ENCODE measurements around the gene ADAM15. TPM values are rescaled to one million over a fixed set of nuclear protein-coding genes. Genes with fewer than 3 reads are reported as not detected.

ADAM15 gene
- total RNA-seq, 1 donor from 2014 or later, result 186 TPM

DNA sequence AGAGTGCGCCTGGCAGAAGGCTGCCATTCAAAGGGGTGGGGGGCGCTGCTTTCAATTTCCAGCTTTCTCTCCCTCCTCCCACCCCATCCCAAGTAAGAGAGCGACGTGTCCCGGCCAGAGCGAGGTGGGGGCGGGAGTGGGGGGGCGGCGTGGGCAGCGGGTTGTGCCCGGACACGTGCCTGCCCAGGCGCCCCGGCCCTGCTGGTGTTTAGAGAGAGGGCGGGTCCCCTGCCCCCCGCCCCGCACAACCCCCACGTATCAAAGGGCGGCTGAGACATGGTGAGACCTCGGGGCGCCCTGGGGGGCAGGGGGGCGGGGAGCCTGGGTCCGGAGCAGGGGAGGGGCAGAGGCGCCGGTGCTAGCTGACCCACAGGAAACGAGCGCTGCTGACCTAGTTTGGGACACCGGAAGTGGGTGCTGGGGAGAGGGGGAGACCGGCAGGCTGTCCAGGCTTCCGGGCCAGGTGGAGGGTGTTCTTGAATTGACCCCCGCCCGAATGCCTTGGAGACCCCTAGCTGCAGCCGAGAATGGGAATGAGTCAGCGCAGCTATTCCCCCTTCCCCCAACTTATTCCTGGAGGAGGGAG lies 47.3 kb upstream of the ADAM15 start:
- Histone ChIP-seq H3K36me3 (ENCODE audit: control insufficient read depth, insufficient read depth, low read length) (no peaks in the 10 kb centered on the region), H3K27me3 (ENCODE audit: control insufficient read depth, insufficient read depth, low read length) (no peaks in the 10 kb centered on the region), H3K4me3 (ENCODE audit: low read depth, low read length) (peak overlapping the region; percentile 94)
- DNase-seq (ENCODE audit: low read depth), result no peak
- TF ChIP-seq CTCF (IDR thresholded peaks at IDR 0.05; ENCODE audit: insufficient read depth, low read length, poor library complexity, severe bottlenecking), result no peak

DNA sequence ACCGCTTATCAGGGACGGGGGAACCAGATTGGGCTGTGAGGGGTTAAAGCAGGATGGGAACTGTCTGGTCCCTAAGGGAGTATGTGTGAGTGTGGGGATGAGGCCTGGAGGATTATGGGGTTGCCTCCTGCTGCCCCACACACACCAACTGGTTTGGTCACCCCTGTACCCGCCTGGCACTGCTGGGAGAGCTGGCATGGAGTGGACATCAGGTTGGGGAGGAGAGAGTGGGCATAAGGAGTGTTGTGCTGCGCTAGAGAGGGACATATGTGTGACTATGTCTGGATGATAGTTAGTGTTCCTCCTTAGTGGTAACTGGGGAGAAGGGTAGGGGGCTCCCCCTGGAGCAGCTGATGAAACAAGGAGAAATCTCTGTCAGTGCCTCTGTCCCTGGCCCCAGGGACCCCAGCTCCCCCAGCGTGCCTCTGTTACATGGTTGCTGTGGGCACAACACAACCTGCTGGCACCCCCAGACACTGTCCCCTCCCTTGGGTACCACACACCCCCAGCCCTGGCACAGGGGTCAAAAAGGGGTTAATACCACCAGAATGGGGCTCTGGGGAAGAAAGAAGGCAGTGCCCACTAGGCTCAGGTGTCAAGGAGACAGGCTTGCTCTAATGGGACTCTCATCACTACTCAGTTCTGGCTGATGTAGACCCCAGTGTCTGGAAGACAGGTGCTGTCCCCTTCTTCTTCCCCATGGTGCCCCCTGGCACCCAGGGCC lies 46.6 kb upstream of the ADAM15 start:
- TF ChIP-seq CTCF (IDR thresholded peaks at IDR 0.05; ENCODE audit: insufficient read depth, low read length, poor library complexity, severe bottlenecking), result no peak
- no peak for DNase-seq (ENCODE audit: low read depth)
- H3K36me3 ChIP-seq (ENCODE audit: control insufficient read depth, insufficient read depth, low read length), result no peaks in the 10 kb centered on the region
- H3K4me3 ChIP-seq (ENCODE audit: low read depth, low read length), result peak overlapping the region; percentile 94
- no peaks in the 10 kb centered on the region for H3K27me3 ChIP-seq (ENCODE audit: control insufficient read depth, insufficient read depth, low read length)

GRCh38 chr1:155005076-155006011 lies 45.8 kb upstream of the ADAM15 start:
- H3K36me3 ChIP-seq (ENCODE audit: control insufficient read depth, insufficient read depth, low read length), result no peaks in the 10 kb centered on the region
- H3K4me3 ChIP-seq (ENCODE audit: low read depth, low read length), result no peak overlapping the region
- no peak for TF ChIP-seq CTCF (IDR thresholded peaks at IDR 0.05; ENCODE audit: insufficient read depth, low read length, poor library complexity, severe bottlenecking)
- no peak for DNase-seq (ENCODE audit: low read depth)
- no peaks in the 10 kb centered on the region for H3K27me3 ChIP-seq (ENCODE audit: control insufficient read depth, insufficient read depth, low read length)

GRCh38 chr1:155006601-155007101 lies 44.5 kb upstream of the ADAM15 start:
- no peaks in the 10 kb centered on the region for H3K27me3 ChIP-seq (ENCODE audit: control insufficient read depth, insufficient read depth, low read length)
- H3K4me3 ChIP-seq (ENCODE audit: low read depth, low read length), result no peak overlapping the region
- no peaks in the 10 kb centered on the region for H3K36me3 ChIP-seq (ENCODE audit: control insufficient read depth, insufficient read depth, low read length)
- no peak for DNase-seq (ENCODE audit: low read depth)
- TF ChIP-seq CTCF (IDR thresholded peaks at IDR 0.05; ENCODE audit: insufficient read depth, low read length, poor library complexity, severe bottlenecking), result no peak

DNA sequence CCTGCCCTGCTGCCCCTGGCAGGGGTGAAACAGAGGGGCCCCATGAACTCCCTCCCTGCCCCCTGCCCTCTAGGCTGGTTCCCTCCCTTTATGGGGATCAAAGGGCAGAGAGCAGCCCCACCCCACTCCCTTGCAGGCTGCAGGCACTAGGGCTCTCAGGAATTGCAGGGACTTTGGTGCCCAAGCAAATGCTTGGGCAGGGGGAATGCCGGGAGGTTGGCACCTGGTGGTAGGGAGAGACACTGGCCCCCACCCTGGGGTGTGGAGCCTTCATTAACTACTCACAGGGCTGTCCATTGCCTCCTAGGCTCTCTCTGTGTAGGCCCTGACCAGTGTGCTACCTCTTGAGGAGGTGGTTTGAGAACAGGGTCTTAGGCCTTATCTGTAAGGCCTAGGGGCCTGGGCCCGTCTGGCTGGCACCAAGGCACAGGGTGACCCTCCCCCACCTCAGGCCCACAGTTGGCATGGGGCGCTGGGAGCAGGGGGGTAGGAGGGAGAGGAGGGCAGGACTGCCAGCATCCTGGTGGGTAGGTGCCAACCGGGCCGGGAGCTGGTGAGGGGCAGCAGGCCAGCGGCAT lies 43.8 kb upstream of the ADAM15 start:
- no peaks in the 10 kb centered on the region for H3K36me3 ChIP-seq (ENCODE audit: control insufficient read depth, insufficient read depth, low read length)
- no peak for DNase-seq (ENCODE audit: low read depth)
- H3K27me3 ChIP-seq (ENCODE audit: control insufficient read depth, insufficient read depth, low read length), result no peaks in the 10 kb centered on the region
- no peak overlapping the region for H3K4me3 ChIP-seq (ENCODE audit: low read depth, low read length)
- TF ChIP-seq CTCF (IDR thresholded peaks at IDR 0.05; ENCODE audit: insufficient read depth, low read length, poor library complexity, severe bottlenecking), result no peak

All from kidney epithelial cell (primary cell).